H1 (cell line): ENCODE results near the gene REG4. TPM values are rescaled to one million over a fixed set of nuclear protein-coding genes. Genes with fewer than 3 reads are reported as not detected.

Experiments used
- CTCF ChIA-PET: fragments of 300-600 bp; sonication (Branson Sonifier 250); formaldehyde crosslinking; loops from one replicate; lab custom pipeline; 2021; ENCODE audit not compliant: partially characterized antibody; lab: Charles Lee
- POLR2A ChIA-PET: fragments of 300-600 bp; sonication (Branson Sonifier 250); formaldehyde crosslinking; loops from one replicate; lab custom pipeline; 2021; ENCODE audit warnings: inconsistent platforms; ENCODE audit not compliant: partially characterized antibody; lab: Charles Lee
- DNase-seq, 2 experiments: peaks; one replicate each; pipeline versions ENCODE4 v3.0.0 to v3.0.0-alpha.2; 2010 to 2022; ENCODE audit warnings: low spot score in 2 of 2, low read depth in 1 of 2, mixed read lengths in 1 of 2
- FAIRE-seq: peaks from 2 replicates; lab custom pipeline; 2011; peaks lifted over from hg19 to GRCh38; lab: Jason Lieb, UNC
- H2AFZ ChIP-seq: 2 replicates; pipeline ENCODE4 v1.8.1; 2012; ENCODE audit warnings: low read length, inconsistent platforms
- H2AK5ac ChIP-seq: 2 replicates; pipeline ENCODE4 v1.6.1; 2013; ENCODE audit warnings: low read depth, low read length
- H2BK120ac ChIP-seq: replicated peaks from 2 replicates; pipeline ENCODE3; 2013; ENCODE audit warnings: low read depth, low read length, inconsistent platforms
- H2BK12ac ChIP-seq: 2 replicates; pipeline ENCODE4 v1.6.1; 2013; ENCODE audit warnings: low read depth, low read length
- H2BK15ac ChIP-seq: 2 replicates; pipeline ENCODE4 v1.6.1; 2013; ENCODE audit warnings: low read length
- H2BK20ac ChIP-seq: 2 replicates; pipeline ENCODE4 v1.6.1; 2013; ENCODE audit warnings: low read length
- H2BK5ac ChIP-seq: 2 replicates; pipeline ENCODE4 v1.6.1; 2013; ENCODE audit warnings: low read depth, low read length
- H3K14ac ChIP-seq: 2 replicates; pipeline ENCODE4 v1.6.1; 2013; ENCODE audit warnings: inconsistent platforms; ENCODE audit not compliant: insufficient read length
- H3K18ac ChIP-seq: 2 replicates; pipeline ENCODE4 v1.6.1; 2013; ENCODE audit warnings: low read length; ENCODE audit errors: extremely low read depth
- H3K23ac ChIP-seq: 2 replicates; pipeline ENCODE4 v1.6.1; 2013; ENCODE audit warnings: inconsistent platforms; ENCODE audit not compliant: insufficient read length
- H3K23me2 ChIP-seq: 2 replicates; pipeline ENCODE4 v1.6.1; 2013; ENCODE audit warnings: low read depth, low read length
- H3K27ac ChIP-seq: 2 replicates; pipeline ENCODE4 v1.6.1; 2011; ENCODE audit warnings: low read depth, low read length, inconsistent platforms
- H3K27me3 ChIP-seq, 4 experiments: replicated peaks in 1 of 4; 1 replicate in 1 of 4; 2 replicates in 3 of 4; pipeline versions ENCODE4 v1.6.1 to v1.8.1; 2011 to 2013; ENCODE audit warnings: low read length in 3 of 4, mild to moderate bottlenecking in 3 of 4, inconsistent platforms in 2 of 4, mixed read lengths in 2 of 4, moderate library complexity in 1 of 4; ENCODE audit not compliant: control insufficient read depth in 3 of 4, insufficient read depth in 3 of 4; ENCODE audit errors: extremely low read depth in 1 of 4
- H3K36me3 ChIP-seq, 4 experiments: 2 replicates each; pipeline versions ENCODE4 v1.6.1 to v1.8.1; 2011 to 2013; ENCODE audit warnings: mild to moderate bottlenecking in 4 of 4, low read length in 3 of 4, moderate library complexity in 2 of 4, control low read depth in 1 of 4, inconsistent platforms in 1 of 4; ENCODE audit not compliant: insufficient read depth in 4 of 4, control insufficient read depth in 2 of 4
- H3K4ac ChIP-seq: replicated peaks from 2 replicates; pipeline ENCODE3; 2013; ENCODE audit warnings: low read length, low read depth, mixed read lengths, inconsistent platforms; ENCODE audit not compliant: insufficient read length
- H3K4me1 ChIP-seq, 4 experiments: replicated peaks in 1 of 4; 1 replicate in 1 of 4; 2 replicates in 3 of 4; pipeline versions ENCODE4 v1.6.1 to v1.8.1; 2011 to 2013; ENCODE audit warnings: low read length in 3 of 4, inconsistent platforms in 2 of 4, mixed read lengths in 1 of 4; ENCODE audit not compliant: insufficient read depth in 4 of 4, control insufficient read depth in 3 of 4
- H3K4me2 ChIP-seq, 2 experiments: 2 replicates each; pipeline versions ENCODE4 v1.6.1 to v1.8.1; 2011 to 2013; ENCODE audit warnings: low read depth in 2 of 2, low read length in 2 of 2, control low read depth in 1 of 2, inconsistent platforms in 1 of 2, mild to moderate bottlenecking in 1 of 2; ENCODE audit not compliant: insufficient read depth in 1 of 2
- H3K4me3 ChIP-seq, 4 experiments: fragments of 200-600, 300-600 bp in 1 of 4; sonication (generic), shearing (Covaris generic), sonication (Bioruptor Twin) in 1 of 4; 2 replicates each; pipeline versions ENCODE4 v1.5.1 to v1.8.1; 2011 to 2016; ENCODE audit warnings: low read length in 4 of 4, low read depth in 3 of 4, control low read depth in 2 of 4, inconsistent platforms in 2 of 4, mild to moderate bottlenecking in 2 of 4, mixed read lengths in 1 of 4, moderate library complexity in 1 of 4; ENCODE audit not compliant: insufficient read depth in 2 of 4; ENCODE audit errors: extremely low read depth in 1 of 4
- H3K56ac ChIP-seq: replicated peaks from 2 replicates; pipeline ENCODE3; 2013; ENCODE audit warnings: low read depth, mild to moderate bottlenecking, mixed read lengths, low read length, inconsistent platforms; ENCODE audit not compliant: insufficient read length
- H3K79me1 ChIP-seq: 2 replicates; pipeline ENCODE4 v1.6.1; 2013; ENCODE audit warnings: low read depth, low read length, control low read depth
- H3K79me2 ChIP-seq, 2 experiments: 2 replicates each; pipeline versions ENCODE4 v1.6.1 to v1.8.1; 2012 to 2013; ENCODE audit warnings: low read length in 2 of 2, mild to moderate bottlenecking in 2 of 2, inconsistent platforms in 1 of 2; ENCODE audit not compliant: insufficient read depth in 2 of 2, control insufficient read depth in 1 of 2
- H3K9ac ChIP-seq, 4 experiments: replicated peaks in 1 of 4; 1 replicate in 1 of 4; 2 replicates in 3 of 4; pipeline versions ENCODE4 v1.6.1 to v1.8.1; 2011 to 2013; ENCODE audit warnings: low read depth in 3 of 4, low read length in 3 of 4, control low read depth in 2 of 4, mild to moderate bottlenecking in 2 of 4, moderate library complexity in 2 of 4, inconsistent platforms in 1 of 4; ENCODE audit errors: extremely low read depth in 1 of 4
- H3K9me3 ChIP-seq, 2 experiments: 2 replicates each; pipeline versions ENCODE4 v1.6.1 to v1.8.1; 2012 to 2013; ENCODE audit warnings: mild to moderate bottlenecking in 2 of 2, moderate library complexity in 2 of 2, control low read depth in 1 of 2, inconsistent platforms in 1 of 2, low read depth in 1 of 2, low read length in 1 of 2, mixed read lengths in 1 of 2; ENCODE audit not compliant: insufficient read depth in 2 of 2
- H4K20me1 ChIP-seq, 2 experiments: replicated peaks in 1 of 2; 2 replicates each; pipeline versions ENCODE3 to v1.8.1; 2011 to 2013; ENCODE audit warnings: inconsistent platforms in 2 of 2, low read length in 2 of 2, mild to moderate bottlenecking in 1 of 2; ENCODE audit not compliant: insufficient read depth in 2 of 2, control insufficient read depth in 1 of 2
- H4K5ac ChIP-seq: 2 replicates; pipeline ENCODE4 v1.6.1; 2013; ENCODE audit warnings: low read length, low read depth, mixed read lengths, inconsistent platforms; ENCODE audit not compliant: insufficient read length
- H4K8ac ChIP-seq: 2 replicates; pipeline ENCODE4 v1.8.0; 2013; ENCODE audit warnings: mild to moderate bottlenecking, moderate library complexity, low read length, inconsistent platforms; ENCODE audit not compliant: insufficient read depth; ENCODE audit errors: extremely low read depth
- H4K91ac ChIP-seq: replicated peaks from 2 replicates; pipeline ENCODE3; 2013; ENCODE audit warnings: low read length, mixed read lengths, inconsistent platforms; ENCODE audit not compliant: insufficient read length
- CREB1 ChIP-seq: IDR thresholded peaks from 2 replicates; pipeline ENCODE4 v1.6.1; 2012; ENCODE audit warnings: inconsistent platforms
- EGR1 ChIP-seq: IDR thresholded peaks from 2 replicates; pipeline ENCODE4 v1.6.1; 2011; ENCODE audit warnings: low read depth, low read length, borderline replicate concordance
- FOSL1 ChIP-seq: IDR thresholded peaks from 2 replicates; pipeline ENCODE4 v1.6.1; 2011; ENCODE audit warnings: mild to moderate bottlenecking, low read depth, low read length, moderate library complexity; ENCODE audit not compliant: insufficient read depth
- GTF2F1 ChIP-seq: IDR thresholded peaks from 2 replicates; pipeline ENCODE4 v1.6.1; 2012; ENCODE audit warnings: low read depth, low read length, improper control_type of control experiment, borderline replicate concordance
- NANOG ChIP-seq: IDR thresholded peaks from 2 replicates; pipeline ENCODE4 v1.6.1; 2011; ENCODE audit warnings: low read length, low read depth, mild to moderate bottlenecking, inconsistent platforms; ENCODE audit not compliant: insufficient read depth, poor library complexity, severe bottlenecking
- PHF8 ChIP-seq: fragments of 200-600 bp; sonication (generic); conservative IDR thresholded peaks from 2 replicates; pipeline ENCODE4 v1.7.1; 2012; ENCODE audit warnings: low read depth, mild to moderate bottlenecking, inconsistent platforms, low read length, moderate library complexity
- RXRA ChIP-seq: IDR thresholded peaks from 2 replicates; pipeline ENCODE4 v1.6.1; 2011; ENCODE audit warnings: low read depth, mild to moderate bottlenecking, low read length, moderate library complexity; ENCODE audit not compliant: insufficient read depth
- SIN3A ChIP-seq, 2 experiments: IDR thresholded peaks in 1 of 2; conservative IDR thresholded peaks in 1 of 2; 2 replicates each; pipeline ENCODE4 v1.6.1; 2011 to 2012; ENCODE audit warnings: low read length in 2 of 2, improper control_type of control experiment in 1 of 2, low read depth in 1 of 2, mild to moderate bottlenecking in 1 of 2
- SIRT6 ChIP-seq: IDR thresholded peaks from one replicate; pipeline ENCODE4 v1.7.1; 2012; ENCODE audit warnings: low read length, inconsistent platforms
- SIX5 ChIP-seq: IDR thresholded peaks from 2 replicates; pipeline ENCODE4 v1.6.1; 2011; ENCODE audit warnings: mild to moderate bottlenecking, low read depth, low read length
- SP1 ChIP-seq: IDR thresholded peaks from 2 replicates; pipeline ENCODE4 v1.6.1; 2011; ENCODE audit warnings: low read depth, low read length
- SRF ChIP-seq: IDR thresholded peaks from 2 replicates; pipeline ENCODE4 v1.6.1; 2011; ENCODE audit warnings: mild to moderate bottlenecking, low read depth, low read length, moderate library complexity
- TAF7 ChIP-seq: optimal IDR thresholded peaks from 2 replicates; pipeline ENCODE3; 2011; ENCODE audit warnings: low read depth, mild to moderate bottlenecking, inconsistent platforms, low read length, moderate library complexity, borderline replicate concordance
- TBP ChIP-seq: IDR thresholded peaks from 2 replicates; pipeline ENCODE4 v1.6.1; 2011; ENCODE audit warnings: low read depth, low read length, improper control_type of control experiment
- WGBS, 2 experiments: shearing (Covaris generic) in 1 of 2; methylation state at CpG; one replicate each; pipeline versions ENCODE4 v1.1.6 to v1.1.7; 2013 to 2015; ENCODE audit warnings: low lambda C conversion rate in 2 of 2, mixed read lengths in 2 of 2, inconsistent platforms in 1 of 2, low coverage in 1 of 2, missing lambda C conversion rate in 1 of 2; ENCODE audit not compliant: insufficient replicate concordance in 2 of 2, insufficient coverage in 1 of 2, insufficient read length in 1 of 2; ENCODE audit errors: extremely low coverage in 1 of 2, missing lambda C conversion rate in 1 of 2; 5-methylcytosine and 5-hydroxymethylcytosine counted together
- polyA plus RNA-seq, 7 experiments: library from polyadenylated mRNA; depleted of rRNA in 3 of 7; stranded (reverse) in 5 of 7; unstranded in 2 of 7; fragments of >200 nt in 5 of 7; fragments of 200-250 nt in 2 of 7; gene quantifications; 1 replicate in 5 of 7; 2 replicates in 1 of 7; 4 replicates in 1 of 7; pipeline versions ENCODE4 v1.2.1 to v1.2.3, GENCODE V29; 2011 to 2013; ENCODE audit warnings: missing spikeins in 2 of 7, mixed read lengths in 2 of 7
- total RNA-seq: library from RNA; stranded (reverse); fragmentation: NEBNext Ultra II Directional; extraction: Animal tissue kit (Norgen Biotek cat#: 25700); gene quantifications from 2 replicates; pipeline ENCODE4 v1.2.1, GENCODE V29; 2021
- TF ChIP-seq, protein P1 (sequence below): IDR thresholded peaks from 2 replicates; pipeline ENCODE4 v1.6.1; 2012; ENCODE audit warnings: inconsistent platforms

REG4 gene
- total and polyA plus RNA-seq, 2 of the 8 experiments (the other 6 are each of a cell fraction or from before 2014, with no cell fraction given): not detected

DNA sequence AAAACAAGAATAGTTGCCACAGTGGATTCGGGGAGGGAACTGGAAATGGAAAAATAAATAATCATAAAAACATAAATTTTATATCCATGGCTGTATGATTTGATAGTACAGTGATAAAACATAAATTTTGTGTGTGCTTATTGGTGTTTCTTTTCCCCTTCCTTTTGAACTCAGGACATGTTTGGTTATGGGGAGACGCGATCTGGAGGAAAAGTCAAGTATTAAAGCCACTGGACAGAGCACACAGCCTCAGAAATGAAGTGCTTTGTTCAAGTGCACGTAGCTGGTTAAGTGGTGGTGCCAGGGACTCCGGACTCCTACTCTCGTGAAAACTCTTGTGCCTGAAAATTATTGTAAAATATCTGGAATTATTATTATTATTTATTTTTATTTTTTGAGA, 32.9 kb downstream of the REG4 start:
- DNase-seq (no peak), FAIRE-seq (no peak)
- Histone ChIP-seq H3K4me1 (peaks cover 0 to 3% (median 1%) of the 10 kb centered on the region in 4 experiments; a peak in 1 of 7 replicates), H3K79me2 (no peaks in the 10 kb centered on the region), H2BK15ac (no peak overlapping the region), H3K9me3 (no peaks in the 10 kb centered on the region), H4K20me1 (no peaks in the 10 kb centered on the region), H4K8ac (no peak overlapping the region), H4K5ac (no peak overlapping the region), H2BK20ac (no peak overlapping the region), H3K4ac (no peak overlapping the region), H3K27ac (no peak overlapping the region), H3K27me3 (no peaks in the 10 kb centered on the region), H2BK120ac (no peak overlapping the region), H3K4me3 (no peak overlapping the region), H4K91ac (no peak overlapping the region), H3K36me3 (no peaks in the 10 kb centered on the region), H3K18ac (no peak overlapping the region), H2AFZ (no peak overlapping the region), H3K56ac (no peak overlapping the region), H3K79me1 (no peaks in the 10 kb centered on the region), H2AK5ac (no peak overlapping the region), H3K23me2 (no peaks in the 10 kb centered on the region), H3K9ac (no peak overlapping the region), H3K4me2 (no peak overlapping the region), H3K14ac (no peak overlapping the region), H2BK12ac (no peak overlapping the region), H3K23ac (no peak overlapping the region), H2BK5ac (no peak overlapping the region)
- CTCF ChIA-PET: interaction anchor here (1.6 to 2.9 kb wide), 2 partner anchors 24 to 35 kb away, joined by 4 to 9 read pairs; no protein-coding TSS in a partner anchor
- TF ChIP-seq SIN3A (conservative IDR thresholded peaks at IDR 0.05 in 1 of 2, IDR thresholded peaks at IDR 0.05 in 1 of 2; ENCODE audit: low read depth in 1 of 2, low read length in 2 of 2) (no peak), SIX5 (no peak), CREB1 (no peak), SRF (no peak), RXRA (no peak), GTF2F1 (no peak), SIRT6 (no peak), TAF7 (no peak), EGR1 (no peak), PHF8 (no peak), NANOG (no peak), FOSL1 (no peak), TBP (no peak), SP1 (no peak)
- TF ChIP-seq, protein P1, sequence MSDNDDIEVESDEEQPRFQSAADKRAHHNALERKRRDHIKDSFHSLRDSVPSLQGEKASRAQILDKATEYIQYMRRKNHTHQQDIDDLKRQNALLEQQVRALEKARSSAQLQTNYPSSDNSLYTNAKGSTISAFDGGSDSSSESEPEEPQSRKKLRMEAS: no peak
- POLR2A ChIA-PET: interaction anchor here (0.6 kb wide), 1 partner anchor 39 kb away, joined by 3 read pairs; no protein-coding TSS in a partner anchor
- 92% methylated on average over 6 of the region's 6 CpGs; no CpG with 5 or more reads in 1 of the 2 experiments for WGBS, 2 experiments
